ENCODE data around the gene CUEDC1. TPM values are rescaled to one million over a fixed set of nuclear protein-coding genes. Genes with fewer than 3 reads are reported as not detected.

CUEDC1 gene
- total and polyA plus RNA-seq, 4 donors: 25.4 to 43.6 (median 34.8) TPM

- H3K9me3 ChIP-seq (ENCODE audit: control insufficient read depth, low read length): no peaks in the 10 kb centered on the region
- WGBS, 2 donors: 79 to 87% methylated on average over 5 of the region's 5 CpGs
- no peak overlapping the region for H3K4me3 ChIP-seq (ENCODE audit: low read length in 2 of 2)
- H3K36me3 ChIP-seq (ENCODE audit: control insufficient read depth in 1 of 2, insufficient read depth in 2 of 2, low read length in 1 of 2): no peaks in the 10 kb centered on the region
- ATAC-seq (ENCODE audit: low FRiP score) (no peak), DNase-seq (peak in 1 of 2 donors; percentile 34)
- intact Hi-C loops (cut with DNase I): no loop called here
- peaks cover 2 to 5% of the 10 kb centered on the region in 2 donors for H3K4me1 ChIP-seq (ENCODE audit: control insufficient read depth in 1 of 2, insufficient read depth in 2 of 2, low read length in 2 of 2)
- H3K27ac ChIP-seq (ENCODE audit: low read depth in 1 of 2, low read length in 2 of 2): peak overlapping the region; percentile 36 to 78
- no peaks in the 10 kb centered on the region for H3K27me3 ChIP-seq (ENCODE audit: control insufficient read depth in 1 of 2, insufficient read depth in 2 of 2, low read length in 1 of 2)
These were observed 7.0 kb downstream of the CUEDC1 start for GRCh38 chr17:57948169-57948554.

- peaks cover 2 to 5% of the 10 kb centered on the region in 2 donors for H3K4me1 ChIP-seq (ENCODE audit: control insufficient read depth in 1 of 2, insufficient read depth in 2 of 2, low read length in 2 of 2)
- intact Hi-C loops (cut with DNase I): no loop called here
- H3K36me3 ChIP-seq (ENCODE audit: control insufficient read depth in 1 of 2, insufficient read depth in 2 of 2, low read length in 1 of 2): no peaks in the 10 kb centered on the region
- 86 to 89% methylated on average over 9 of the region's 9 CpGs for WGBS, 2 donors
- peak in 1 of 2 donors; percentile 5 for DNase-seq
- H3K9me3 ChIP-seq (ENCODE audit: control insufficient read depth, low read length): no peaks in the 10 kb centered on the region
- no peak for ATAC-seq (ENCODE audit: low FRiP score)
- H3K27ac ChIP-seq (ENCODE audit: low read depth in 1 of 2, low read length in 2 of 2): no peak overlapping the region
- no peak overlapping the region for H3K4me3 ChIP-seq (ENCODE audit: low read length in 2 of 2)
- no peaks in the 10 kb centered on the region for H3K27me3 ChIP-seq (ENCODE audit: control insufficient read depth in 1 of 2, insufficient read depth in 2 of 2, low read length in 1 of 2)
These were observed 7.8 kb downstream of the CUEDC1 start for GRCh38 chr17:57947369-57947768.

- Histone ChIP-seq H3K27ac (ENCODE audit: low read depth in 1 of 2, low read length in 2 of 2) (peak overlapping the region in 1 of 2 donors; percentile 4), H3K36me3 (ENCODE audit: control insufficient read depth in 1 of 2, insufficient read depth in 2 of 2, low read length in 1 of 2) (no peaks in the 10 kb centered on the region), H3K27me3 (ENCODE audit: control insufficient read depth in 1 of 2, insufficient read depth in 2 of 2, low read length in 1 of 2) (no peaks in the 10 kb centered on the region), H3K9me3 (ENCODE audit: control insufficient read depth, low read length) (no peaks in the 10 kb centered on the region), H3K4me3 (ENCODE audit: low read length in 2 of 2) (no peak overlapping the region), H3K4me1 (ENCODE audit: control insufficient read depth in 1 of 2, insufficient read depth in 2 of 2, low read length in 2 of 2) (peaks cover 4 to 5% of the 10 kb centered on the region in 2 donors)
- 39 to 41% methylated on average over 10 of the region's 10 CpGs for WGBS, 2 donors
- ATAC-seq (ENCODE audit: low FRiP score): peak; percentile 78
- intact Hi-C loops (cut with DNase I): no loop called here
- DNase-seq: peak in 1 of 2 donors; percentile 54
These were observed 8.3 kb downstream of the CUEDC1 start for GRCh38 chr17:57946798-57947358.

- WGBS, 2 donors: 55 to 56% methylated on average over 6 of the region's 6 CpGs
- no peaks in the 10 kb centered on the region for H3K36me3 ChIP-seq (ENCODE audit: control insufficient read depth in 1 of 2, insufficient read depth in 2 of 2, low read length in 1 of 2)
- no peaks in the 10 kb centered on the region for H3K9me3 ChIP-seq (ENCODE audit: control insufficient read depth, low read length)
- H3K27ac ChIP-seq (ENCODE audit: low read depth in 1 of 2, low read length in 2 of 2): peak overlapping the region in 1 of 2 donors; percentile 4
- H3K27me3 ChIP-seq (ENCODE audit: control insufficient read depth in 1 of 2, insufficient read depth in 2 of 2, low read length in 1 of 2): no peaks in the 10 kb centered on the region
- no peak for ATAC-seq (ENCODE audit: low FRiP score)
- peaks cover 7 to 12% of the 10 kb centered on the region in 2 donors for H3K4me1 ChIP-seq (ENCODE audit: control insufficient read depth in 1 of 2, insufficient read depth in 2 of 2, low read length in 2 of 2)
- no peak overlapping the region for H3K4me3 ChIP-seq (ENCODE audit: low read length in 2 of 2)
- intact Hi-C loops (cut with DNase I): no loop called here
- no peak for DNase-seq
These were observed 9.0 kb downstream of the CUEDC1 start for GRCh38 chr17:57945996-57946797.

- DNase-seq (peak in 1 of 2 donors; percentile 59), ATAC-seq (ENCODE audit: low FRiP score) (no peak)
- H3K9me3 ChIP-seq (ENCODE audit: control insufficient read depth, low read length): no peaks in the 10 kb centered on the region
- H3K27ac ChIP-seq (ENCODE audit: low read depth in 1 of 2, low read length in 2 of 2): no peak overlapping the region
- intact Hi-C loops (cut with DNase I): no loop called here
- no peaks in the 10 kb centered on the region for H3K27me3 ChIP-seq (ENCODE audit: control insufficient read depth in 1 of 2, insufficient read depth in 2 of 2, low read length in 1 of 2)
- H3K36me3 ChIP-seq (ENCODE audit: control insufficient read depth in 1 of 2, insufficient read depth in 2 of 2, low read length in 1 of 2): no peaks in the 10 kb centered on the region
- no peak overlapping the region for H3K4me3 ChIP-seq (ENCODE audit: low read length in 2 of 2)
- WGBS, 2 donors: 67 to 76% methylated on average over 6 of the region's 6 CpGs
- H3K4me1 ChIP-seq (ENCODE audit: control insufficient read depth in 1 of 2, insufficient read depth in 2 of 2, low read length in 2 of 2): peaks cover 7 to 13% of the 10 kb centered on the region in 2 donors
These were observed 10.3 kb downstream of the CUEDC1 start for GRCh38 chr17:57944908-57945307.

GRCh38 chr17:57943645-57944044, 11.6 kb downstream of the CUEDC1 start:
- no peak for ATAC-seq (ENCODE audit: low FRiP score)
- Histone ChIP-seq H3K9me3 (ENCODE audit: control insufficient read depth, low read length) (no peaks in the 10 kb centered on the region), H3K27ac (ENCODE audit: low read depth in 1 of 2, low read length in 2 of 2) (no peak overlapping the region), H3K4me1 (ENCODE audit: control insufficient read depth in 1 of 2, insufficient read depth in 2 of 2, low read length in 2 of 2) (peaks cover 6 to 13% of the 10 kb centered on the region in 2 donors), H3K36me3 (ENCODE audit: control insufficient read depth in 1 of 2, insufficient read depth in 2 of 2, low read length in 1 of 2) (no peaks in the 10 kb centered on the region), H3K4me3 (ENCODE audit: low read length in 2 of 2) (no peak overlapping the region), H3K27me3 (ENCODE audit: control insufficient read depth in 1 of 2, insufficient read depth in 2 of 2, low read length in 1 of 2) (no peaks in the 10 kb centered on the region)
- no peak for DNase-seq
- intact Hi-C loops (cut with DNase I): no loop called here
- WGBS, 2 donors: 85 to 96% methylated on average over 3 of the region's 3 CpGs

- peaks cover 6 to 11% of the 10 kb centered on the region in 2 donors for H3K4me1 ChIP-seq (ENCODE audit: control insufficient read depth in 1 of 2, insufficient read depth in 2 of 2, low read length in 2 of 2)
- H3K36me3 ChIP-seq (ENCODE audit: control insufficient read depth in 1 of 2, insufficient read depth in 2 of 2, low read length in 1 of 2): no peaks in the 10 kb centered on the region
- H3K4me3 ChIP-seq (ENCODE audit: low read length in 2 of 2): no peak overlapping the region
- no peaks in the 10 kb centered on the region for H3K9me3 ChIP-seq (ENCODE audit: control insufficient read depth, low read length)
- 75 to 79% methylated on average over 6 of the region's 6 CpGs for WGBS, 2 donors
- DNase-seq: no peak
- intact Hi-C loops (cut with DNase I): no loop called here
- no peak for ATAC-seq (ENCODE audit: low FRiP score)
- no peak overlapping the region for H3K27ac ChIP-seq (ENCODE audit: low read depth in 1 of 2, low read length in 2 of 2)
- no peaks in the 10 kb centered on the region for H3K27me3 ChIP-seq (ENCODE audit: control insufficient read depth in 1 of 2, insufficient read depth in 2 of 2, low read length in 1 of 2)
These were observed 12.1 kb downstream of the CUEDC1 start for GRCh38 chr17:57943140-57943539.

- DNase-seq: no peak
- WGBS, 2 donors: 65 to 73% methylated on average over 10 of the region's 10 CpGs
- Histone ChIP-seq H3K9me3 (ENCODE audit: control insufficient read depth, low read length) (no peaks in the 10 kb centered on the region), H3K4me3 (ENCODE audit: low read length in 2 of 2) (no peak overlapping the region), H3K36me3 (ENCODE audit: control insufficient read depth in 1 of 2, insufficient read depth in 2 of 2, low read length in 1 of 2) (no peaks in the 10 kb centered on the region), H3K27me3 (ENCODE audit: control insufficient read depth in 1 of 2, insufficient read depth in 2 of 2, low read length in 1 of 2) (no peaks in the 10 kb centered on the region), H3K4me1 (ENCODE audit: control insufficient read depth in 1 of 2, insufficient read depth in 2 of 2, low read length in 2 of 2) (peaks cover 6 to 8% of the 10 kb centered on the region in 2 donors), H3K27ac (ENCODE audit: low read depth in 1 of 2, low read length in 2 of 2) (no peak overlapping the region)
- no peak for ATAC-seq (ENCODE audit: low FRiP score)
- intact Hi-C loops (cut with DNase I): no loop called here
These were observed 13.5 kb downstream of the CUEDC1 start for GRCh38 chr17:57941384-57942370.
